ENCODE data around the gene MCU. TPM values are rescaled to one million over a fixed set of nuclear protein-coding genes. Genes with fewer than 3 reads are reported as not detected.
A peak's percentile ranks its signal among the peaks of the same experiment; 100 is the strongest.

Gene MCU
- total RNA-seq, 2 donors from 2014 or later, result 12.5 to 19.1 TPM

DNA sequence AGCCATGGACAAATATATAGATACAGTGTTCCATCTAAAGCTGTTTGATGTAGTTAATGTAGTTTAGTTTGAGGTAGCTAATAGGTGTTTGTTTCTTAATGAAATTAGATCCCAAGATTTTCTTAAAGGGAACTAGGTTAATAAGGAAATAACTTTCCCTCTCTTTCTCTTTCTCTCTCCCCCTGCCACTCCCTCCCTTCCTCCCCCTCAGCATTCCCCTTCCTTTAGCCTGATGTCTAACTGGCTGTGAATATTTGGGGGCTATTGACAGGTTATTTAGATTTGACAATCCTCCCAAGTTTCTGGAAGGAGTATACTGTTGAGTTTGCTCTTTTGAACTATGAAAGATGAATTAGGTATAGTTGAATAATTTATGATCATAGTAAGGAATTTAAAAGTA is 136.4 kb downstream of the MCU start:
- ATAC-seq (replicated peaks), result no peak
- H3K4me1 Mint-ChIP-seq, result no peaks in the 10 kb centered on the region
- no peak overlapping the region for H3K27ac Mint-ChIP-seq
- no peaks in the 10 kb centered on the region for H3K36me3 Mint-ChIP-seq (ENCODE audit: low read depth)
- no peaks in the 10 kb centered on the region for H3K9me3 Mint-ChIP-seq
- no peaks in the 10 kb centered on the region for H3K27me3 Mint-ChIP-seq
- H3K4me3 Mint-ChIP-seq, result no peak overlapping the region

DNA sequence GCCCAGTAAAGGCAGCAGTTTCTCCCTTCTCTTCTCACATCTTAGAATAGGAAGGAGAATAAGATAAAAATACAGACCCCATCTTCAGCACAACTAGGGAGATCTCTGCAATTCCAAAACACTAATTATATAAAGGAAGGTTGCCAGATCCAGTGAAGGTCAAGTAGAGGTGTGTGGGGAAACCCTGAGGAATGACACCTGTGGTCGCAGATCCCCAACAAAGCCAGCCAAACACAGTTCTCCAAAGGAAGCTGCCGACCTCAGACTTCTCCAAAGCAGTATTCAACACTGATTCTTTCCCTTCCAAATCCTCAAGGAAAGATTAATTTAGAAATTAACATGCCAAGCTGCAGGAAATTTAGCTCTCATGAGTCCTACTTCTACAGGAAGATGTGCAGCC is 138.7 kb downstream of the MCU start:
- no peaks in the 10 kb centered on the region for H3K4me1 Mint-ChIP-seq
- no peaks in the 10 kb centered on the region for H3K27me3 Mint-ChIP-seq

GRCh38 chr10:72831696-72832409 is 139.9 kb downstream of the MCU start:
- Mint-ChIP-seq H3K36me3 (ENCODE audit: low read depth) (no peaks in the 10 kb centered on the region), H3K27me3 (no peaks in the 10 kb centered on the region), H3K27ac (no peak overlapping the region), H3K4me1 (no peaks in the 10 kb centered on the region), H3K4me3 (no peak overlapping the region), H3K9me3 (no peaks in the 10 kb centered on the region)
- no peak for ATAC-seq (replicated peaks)

More for the DNA sequence above, 138.7 kb downstream of the MCU start:
- Mint-ChIP-seq H3K4me3 (no peak overlapping the region), H3K9me3 (no peaks in the 10 kb centered on the region), H3K36me3 (ENCODE audit: low read depth) (no peaks in the 10 kb centered on the region), H3K27ac (no peak overlapping the region)
- ATAC-seq (replicated peaks), result no peak

- H3K27ac Mint-ChIP-seq, result no peak overlapping the region
- ATAC-seq (replicated peaks), result no peak
- no peaks in the 10 kb centered on the region for H3K4me1 Mint-ChIP-seq
- no peaks in the 10 kb centered on the region for H3K36me3 Mint-ChIP-seq (ENCODE audit: low read depth)
- no peaks in the 10 kb centered on the region for H3K27me3 Mint-ChIP-seq
- no peak overlapping the region for H3K4me3 Mint-ChIP-seq
- no peaks in the 10 kb centered on the region for H3K9me3 Mint-ChIP-seq
Observed at GRCh38 chr10:72832701-72833100, 140.8 kb downstream of the MCU start.

DNA sequence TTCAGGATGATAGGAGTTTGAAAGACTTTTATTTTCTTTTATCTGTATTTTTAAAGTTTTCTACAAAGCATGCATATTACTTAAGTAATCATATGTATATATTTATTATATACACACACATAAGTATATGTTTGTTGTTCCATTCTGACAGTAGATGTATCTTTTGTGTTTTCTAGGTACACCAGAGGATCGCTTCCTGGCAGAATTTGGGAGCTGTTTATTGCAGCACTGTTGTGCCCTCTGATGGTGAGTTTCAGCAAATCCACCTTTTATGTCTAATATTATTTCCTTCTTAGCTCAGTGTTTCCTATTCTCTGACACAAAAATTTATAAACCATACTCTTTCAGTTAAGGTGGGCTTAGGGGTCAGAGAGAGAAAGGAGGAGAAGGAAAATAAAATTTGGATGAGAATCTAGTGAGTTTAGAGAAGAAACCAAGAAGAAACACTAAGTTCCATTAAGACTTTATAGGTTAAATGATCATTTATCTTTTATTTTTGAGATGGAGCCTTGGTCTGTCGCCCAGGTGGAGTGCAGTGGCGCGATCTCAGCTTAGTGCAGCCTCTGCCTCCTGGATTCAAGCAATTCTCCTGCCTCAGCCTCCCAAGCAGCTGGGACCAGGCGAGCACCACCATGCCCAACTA is 142.4 kb downstream of the MCU start:
- H3K4me3 Mint-ChIP-seq, result no peak overlapping the region
- H3K36me3 Mint-ChIP-seq (ENCODE audit: low read depth), result no peaks in the 10 kb centered on the region
- no peak overlapping the region for H3K27ac Mint-ChIP-seq
- peak; percentile 51 for ATAC-seq (replicated peaks)
- H3K9me3 Mint-ChIP-seq, result no peaks in the 10 kb centered on the region
- H3K27me3 Mint-ChIP-seq, result no peaks in the 10 kb centered on the region
- H3K4me1 Mint-ChIP-seq, result no peaks in the 10 kb centered on the region

GRCh38 chr10:72840319-72840718 is 148.4 kb downstream of the MCU start:
- H3K4me1 Mint-ChIP-seq, result no peaks in the 10 kb centered on the region
- no peaks in the 10 kb centered on the region for H3K9me3 Mint-ChIP-seq
- no peak overlapping the region for H3K4me3 Mint-ChIP-seq
- H3K27ac Mint-ChIP-seq, result no peak overlapping the region
- H3K36me3 Mint-ChIP-seq (ENCODE audit: low read depth), result no peaks in the 10 kb centered on the region
- no peaks in the 10 kb centered on the region for H3K27me3 Mint-ChIP-seq
- no peak for ATAC-seq (replicated peaks)

DNA sequence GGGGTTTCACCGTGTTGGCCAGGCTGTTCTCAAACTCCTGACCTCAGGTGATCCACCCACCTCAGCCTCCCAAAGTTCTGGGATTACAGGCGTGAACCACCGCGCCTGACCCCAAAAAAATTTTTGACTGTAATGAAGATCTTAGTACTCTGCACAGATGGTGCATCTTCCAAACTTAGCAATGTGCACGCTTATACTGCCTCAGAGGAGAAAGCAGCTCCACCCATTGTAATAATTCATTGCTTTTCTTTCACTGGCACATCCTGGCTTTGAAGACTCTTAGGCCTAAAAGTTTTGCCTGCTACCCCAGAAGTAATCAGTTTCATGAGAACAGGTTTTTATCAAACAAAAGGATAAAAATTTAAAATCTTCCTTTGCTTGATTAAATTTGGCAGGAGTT is 149.5 kb downstream of the MCU start:
- H3K36me3 Mint-ChIP-seq (ENCODE audit: low read depth), result no peaks in the 10 kb centered on the region
- H3K4me1 Mint-ChIP-seq, result no peaks in the 10 kb centered on the region
- no peaks in the 10 kb centered on the region for H3K9me3 Mint-ChIP-seq
- H3K27ac Mint-ChIP-seq, result no peak overlapping the region
- no peak for ATAC-seq (replicated peaks)
- H3K27me3 Mint-ChIP-seq, result no peaks in the 10 kb centered on the region
- no peak overlapping the region for H3K4me3 Mint-ChIP-seq

GRCh38 chr10:72842164-72842563 is 150.2 kb downstream of the MCU start:
- Mint-ChIP-seq H3K36me3 (ENCODE audit: low read depth) (no peaks in the 10 kb centered on the region), H3K27me3 (no peaks in the 10 kb centered on the region), H3K27ac (no peak overlapping the region), H3K9me3 (no peaks in the 10 kb centered on the region), H3K4me3 (no peak overlapping the region), H3K4me1 (no peaks in the 10 kb centered on the region)
- ATAC-seq (replicated peaks), result peak; percentile 64

GRCh38 chr10:72846238-72846637 is 154.3 kb downstream of the MCU start:
- Mint-ChIP-seq H3K27me3 (no peaks in the 10 kb centered on the region), H3K9me3 (no peaks in the 10 kb centered on the region), H3K4me3 (no peak overlapping the region), H3K27ac (no peak overlapping the region), H3K36me3 (ENCODE audit: low read depth) (no peaks in the 10 kb centered on the region), H3K4me1 (no peaks in the 10 kb centered on the region)
- ATAC-seq (replicated peaks), result peak; percentile 93

DNA sequence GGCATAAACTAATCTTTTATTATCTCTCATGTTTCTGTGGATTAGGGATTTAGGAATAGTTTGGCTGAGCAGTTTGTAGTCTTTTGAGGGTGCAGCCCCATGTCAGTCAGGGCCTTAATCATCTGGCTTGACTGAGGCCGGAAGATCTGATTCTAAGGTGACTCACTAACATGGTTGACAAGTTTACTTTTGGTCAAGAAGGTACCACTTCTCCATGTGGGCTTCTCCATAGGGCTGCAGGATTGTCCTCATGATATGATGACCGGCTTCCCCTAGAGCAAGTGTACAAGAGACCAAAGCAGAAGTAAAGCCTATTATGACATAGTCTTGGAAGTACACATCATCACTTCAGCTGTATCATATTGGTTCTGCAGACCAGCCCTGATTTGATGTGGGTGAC is 155.7 kb downstream of the MCU start:
- Mint-ChIP-seq H3K4me1 (no peaks in the 10 kb centered on the region), H3K4me3 (no peak overlapping the region), H3K27ac (no peak overlapping the region), H3K27me3 (no peaks in the 10 kb centered on the region), H3K9me3 (no peaks in the 10 kb centered on the region), H3K36me3 (ENCODE audit: low read depth) (no peaks in the 10 kb centered on the region)
- ATAC-seq (replicated peaks), result peak; percentile 41

GRCh38 chr10:72850861-72851260 is 158.9 kb downstream of the MCU start:
- Mint-ChIP-seq H3K4me1 (no peaks in the 10 kb centered on the region), H3K36me3 (ENCODE audit: low read depth) (no peaks in the 10 kb centered on the region), H3K4me3 (no peak overlapping the region), H3K27me3 (no peaks in the 10 kb centered on the region), H3K27ac (no peak overlapping the region), H3K9me3 (no peaks in the 10 kb centered on the region)
- no peak for ATAC-seq (replicated peaks)

GRCh38 chr10:72851509-72851908 is 159.6 kb downstream of the MCU start:
- no peak overlapping the region for H3K27ac Mint-ChIP-seq
- ATAC-seq (replicated peaks), result no peak
- H3K36me3 Mint-ChIP-seq (ENCODE audit: low read depth), result no peaks in the 10 kb centered on the region
- H3K27me3 Mint-ChIP-seq, result no peaks in the 10 kb centered on the region
- H3K4me1 Mint-ChIP-seq, result no peaks in the 10 kb centered on the region
- no peaks in the 10 kb centered on the region for H3K9me3 Mint-ChIP-seq
- no peak overlapping the region for H3K4me3 Mint-ChIP-seq

GRCh38 chr10:72852508-72852907 is 160.6 kb downstream of the MCU start:
- no peak overlapping the region for H3K27ac Mint-ChIP-seq
- no peaks in the 10 kb centered on the region for H3K36me3 Mint-ChIP-seq (ENCODE audit: low read depth)
- ATAC-seq (replicated peaks), result no peak
- H3K4me3 Mint-ChIP-seq, result no peak overlapping the region
- H3K27me3 Mint-ChIP-seq, result no peaks in the 10 kb centered on the region
- no peaks in the 10 kb centered on the region for H3K9me3 Mint-ChIP-seq
- no peaks in the 10 kb centered on the region for H3K4me1 Mint-ChIP-seq

GRCh38 chr10:72855129-72855528 is 163.2 kb downstream of the MCU start:
- Mint-ChIP-seq H3K9me3 (no peaks in the 10 kb centered on the region), H3K36me3 (ENCODE audit: low read depth) (peaks cover 4% of the 10 kb centered on the region), H3K4me1 (no peaks in the 10 kb centered on the region), H3K4me3 (no peak overlapping the region), H3K27me3 (no peaks in the 10 kb centered on the region), H3K27ac (no peak overlapping the region)
- ATAC-seq (replicated peaks), result no peak

DNA sequence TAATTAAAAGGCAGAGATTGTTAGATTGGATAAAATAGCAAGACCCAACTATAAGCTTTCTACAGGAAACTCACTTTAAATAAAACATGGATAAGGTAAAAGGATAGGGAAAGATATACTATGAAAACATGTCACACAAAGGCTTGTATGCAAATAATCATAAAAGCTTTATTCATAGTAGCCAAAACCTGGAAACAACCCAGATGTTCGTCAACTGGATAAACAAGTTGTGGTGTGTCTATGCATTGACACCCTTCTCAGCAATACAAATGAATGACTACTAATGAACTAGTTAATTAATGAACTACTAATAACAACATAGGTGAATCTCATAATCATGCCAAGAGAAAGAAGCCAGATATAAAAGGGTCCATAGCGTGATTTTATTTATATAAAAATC is 163.8 kb downstream of the MCU start:
- H3K27ac Mint-ChIP-seq, result no peak overlapping the region
- no peaks in the 10 kb centered on the region for H3K4me1 Mint-ChIP-seq
- no peaks in the 10 kb centered on the region for H3K27me3 Mint-ChIP-seq
- H3K9me3 Mint-ChIP-seq, result no peaks in the 10 kb centered on the region
- ATAC-seq (replicated peaks), result no peak
- H3K4me3 Mint-ChIP-seq, result no peak overlapping the region
- H3K36me3 Mint-ChIP-seq (ENCODE audit: low read depth), result peaks cover 10% of the 10 kb centered on the region

All from activated T-helper 17 cell treated with anti-CD3 and anti-CD28 coated beads, Interleukin-2, amount 50 U/mL, for 72 hours (primary cell).